Activated gamma-delta T cell treated with anti-CD3 and anti-CD28 coated beads, Interleukin-2, amount 50 U/mL, for 16 hours (primary cell): ENCODE measurements around the gene TMPRSS15.

Experiments
- DNase-seq: peaks from one replicate; pipeline ENCODE4 v3.0.0-alpha.2; 2020; ENCODE audit warnings: low read depth

Gene TMPRSS15

GRCh38 chr21:18244671-18245463 lies 158.7 kb downstream of the TMPRSS15 start, which contains the start of gene CHODL:
TSS of gene CHODL (plus strand) at chr21:18244833. CDS start at chr21:18245224, 391 bp downstream.
- no peak for DNase-seq

GRCh38 chr21:18235545-18235944 lies 168.0 kb downstream of the TMPRSS15 start:
- DNase-seq = no peak

GRCh38 chr21:18228060-18228739 lies 175.4 kb downstream of the TMPRSS15 start:
- no peak for DNase-seq

DNA sequence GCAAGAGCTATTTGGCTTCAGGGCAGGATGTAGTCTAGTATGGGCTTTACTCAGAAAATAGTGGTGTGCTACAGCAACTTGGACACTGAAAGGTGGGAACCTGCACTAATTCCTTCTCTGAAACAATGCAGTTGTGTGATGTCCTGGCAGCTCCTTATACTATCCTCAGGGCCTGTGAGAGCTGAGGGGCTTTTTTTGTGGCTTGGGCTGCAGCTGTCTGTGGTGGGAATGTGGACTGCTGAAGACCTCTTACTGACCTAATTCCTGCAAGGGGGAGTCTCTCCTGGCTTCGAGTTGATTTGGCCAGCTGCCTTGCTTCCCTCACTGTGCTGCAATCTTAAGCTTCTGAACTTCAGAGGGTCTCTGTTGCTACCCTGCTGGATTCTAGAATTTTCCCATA lies 181.2 kb downstream of the TMPRSS15 start:
- DNase-seq = no peak

- no peak for DNase-seq
These were observed 183.1 kb downstream of the TMPRSS15 start for GRCh38 chr21:18220498-18220897.
